ENCODE results near the gene VPS9D1. TPM values are rescaled to one million over a fixed set of nuclear protein-coding genes. Genes with fewer than 3 reads are reported as not detected.

The VPS9D1 gene
- total and polyA plus RNA-seq, 2 experiments from 2014 or later: 4.8 to 19.5 TPM

DNA sequence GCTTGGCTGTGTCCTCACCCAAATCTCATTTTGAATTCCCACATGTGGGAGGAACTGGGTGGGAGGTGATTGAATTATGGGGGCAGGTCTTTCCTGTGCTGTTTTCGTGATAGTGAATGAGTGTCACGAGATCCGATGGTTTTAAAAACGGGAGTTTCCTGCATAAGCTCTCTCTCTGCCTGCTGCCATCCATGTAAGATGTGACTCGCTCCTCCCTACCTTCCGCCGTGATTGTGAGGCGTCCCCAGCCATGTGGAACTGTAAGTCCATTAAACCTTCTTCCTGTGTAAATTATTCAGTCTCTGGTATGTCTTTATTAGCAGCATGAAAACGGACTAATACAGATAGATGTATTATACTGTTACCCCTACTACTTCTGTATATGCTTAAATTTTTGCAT, 59.5 kb downstream of the VPS9D1 start:
- in situ Hi-C loops (cut with MboI): no loop called here
- Histone ChIP-seq H3K9me3 (ENCODE audit: low read depth) (no peaks in the 10 kb centered on the region), H3K36me3 (ENCODE audit: low read depth) (no peaks in the 10 kb centered on the region), H2AFZ (no peak overlapping the region), H3K4me3 (no peak overlapping the region), H3K79me2 (ENCODE audit: insufficient read depth) (peaks cover 42% of the 10 kb centered on the region), H3K27ac (no peak overlapping the region), H3K27me3 (replicated peaks; ENCODE audit: insufficient read depth) (no peaks in the 10 kb centered on the region), H3K9ac (no peak overlapping the region), H4K20me1 (ENCODE audit: insufficient read depth) (no peaks in the 10 kb centered on the region), H3K4me1 (ENCODE audit: insufficient read depth) (peaks cover 7% of the 10 kb centered on the region), H3K4me2 (ENCODE audit: unreplicated experiment) (no peak overlapping the region), H3F3A (ENCODE audit: insufficient read depth) (no peaks in the 10 kb centered on the region), H3K9me2 (ENCODE audit: insufficient read depth) (no peaks in the 10 kb centered on the region)
- TF ChIP-seq EZH2phosphoT487 (IDR thresholded peaks at IDR 0.05; ENCODE audit: insufficient read depth, low read depth) (no peak), EZH2 (IDR thresholded peaks at IDR 0.05; ENCODE audit: insufficient read depth, poor library complexity, severe bottlenecking) (no peak)
- DNase-seq: no peak
- WGBS, 2 experiments (ENCODE audit: low coverage in 1 of 2, low lambda C conversion rate in 2 of 2, missing lambda C conversion rate in 2 of 2): 84 to 85% methylated on average over 9 of the region's 9 CpGs

DNA sequence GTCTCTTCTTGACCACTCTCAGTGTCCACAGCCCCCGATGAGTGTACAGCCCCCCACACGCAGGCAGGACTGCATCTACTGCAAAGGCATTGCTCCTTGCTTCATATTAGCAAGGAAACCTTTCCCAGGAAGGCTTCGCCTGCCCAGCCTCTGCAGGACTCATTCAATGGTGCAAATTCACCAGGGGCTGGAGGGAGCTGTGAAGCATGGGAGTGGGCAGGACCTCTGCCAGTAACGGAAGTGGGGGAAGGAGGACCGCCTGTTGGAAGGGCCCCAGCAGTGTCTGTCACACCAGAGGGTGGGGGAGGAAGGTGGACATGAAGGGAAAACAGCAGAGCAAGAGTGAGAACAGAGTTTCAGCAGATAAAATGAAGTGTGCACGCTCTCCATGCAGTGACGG, 60.6 kb downstream of the VPS9D1 start:
- H3K4me2 ChIP-seq (ENCODE audit: unreplicated experiment): no peak overlapping the region
- WGBS, 2 experiments (ENCODE audit: low coverage in 1 of 2, low lambda C conversion rate in 2 of 2, missing lambda C conversion rate in 2 of 2): 94 to 96% methylated on average over 7 of the region's 7 CpGs
- peaks cover 7% of the 10 kb centered on the region for H3K4me1 ChIP-seq (ENCODE audit: insufficient read depth)
- H3K9ac ChIP-seq: no peak overlapping the region
- no peaks in the 10 kb centered on the region for H3K9me2 ChIP-seq (ENCODE audit: insufficient read depth)
- H4K20me1 ChIP-seq (ENCODE audit: insufficient read depth): no peaks in the 10 kb centered on the region
- DNase-seq: no peak
- H3K4me3 ChIP-seq: no peak overlapping the region
- no peak overlapping the region for H3K27ac ChIP-seq
- H3K9me3 ChIP-seq (ENCODE audit: low read depth): no peaks in the 10 kb centered on the region
- no peak overlapping the region for H2AFZ ChIP-seq
- in situ Hi-C loops (cut with MboI): no loop called here
- no peaks in the 10 kb centered on the region for H3F3A ChIP-seq (ENCODE audit: insufficient read depth)
- H3K79me2 ChIP-seq (ENCODE audit: insufficient read depth): peaks cover 52% of the 10 kb centered on the region
- no peaks in the 10 kb centered on the region for H3K27me3 ChIP-seq (replicated peaks; ENCODE audit: insufficient read depth)
- H3K36me3 ChIP-seq (ENCODE audit: low read depth): no peaks in the 10 kb centered on the region
- TF ChIP-seq EZH2phosphoT487 (IDR thresholded peaks at IDR 0.05; ENCODE audit: insufficient read depth, low read depth) (no peak), EZH2 (IDR thresholded peaks at IDR 0.05; ENCODE audit: insufficient read depth, poor library complexity, severe bottlenecking) (no peak)

DNA sequence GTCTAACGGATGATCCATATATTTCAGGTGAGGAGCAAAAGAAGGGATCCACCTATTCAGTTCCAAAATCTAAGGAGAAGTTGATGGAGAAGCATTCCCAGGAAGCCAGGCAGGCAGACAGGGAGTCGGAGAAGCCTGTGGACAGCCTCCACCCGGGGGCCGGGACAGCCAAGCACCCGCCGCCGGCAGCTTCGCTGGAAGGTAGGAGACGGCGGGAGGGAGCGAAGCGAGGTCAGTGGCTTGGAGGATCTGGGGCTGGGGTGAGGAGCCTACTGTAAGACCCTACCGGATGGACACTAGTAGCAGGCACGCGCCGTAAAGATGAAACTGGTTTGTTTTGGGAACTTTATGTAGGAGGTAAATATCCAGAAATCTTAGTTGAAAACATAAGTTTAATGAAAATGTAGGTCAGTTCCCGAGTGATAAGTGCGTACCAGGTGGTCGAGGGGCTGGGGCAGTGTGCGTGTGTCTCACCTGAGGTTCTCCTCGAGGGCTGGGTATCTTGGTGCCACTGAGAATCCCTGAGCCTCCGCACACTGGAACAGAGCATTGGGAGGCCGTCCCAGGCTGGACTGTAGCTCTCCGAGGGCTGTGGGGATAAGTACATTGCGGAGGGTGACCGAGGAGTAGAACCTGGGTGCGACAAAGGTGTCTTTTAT, 62.3 kb downstream of the VPS9D1 start:
- Histone ChIP-seq H3K36me3 (ENCODE audit: low read depth) (no peaks in the 10 kb centered on the region), H3K79me2 (ENCODE audit: insufficient read depth) (peaks cover 69% of the 10 kb centered on the region), H3K9ac (peak overlapping the region; percentile 89), H3K27ac (peak overlapping the region; percentile 21), H3K4me2 (ENCODE audit: unreplicated experiment) (peak overlapping the region; percentile 86), H2AFZ (peak overlapping the region; percentile 93), H3K4me3 (peak overlapping the region; percentile 95), H3K9me3 (ENCODE audit: low read depth) (no peaks in the 10 kb centered on the region), H3F3A (ENCODE audit: insufficient read depth) (no peaks in the 10 kb centered on the region), H3K9me2 (ENCODE audit: insufficient read depth) (no peaks in the 10 kb centered on the region), H4K20me1 (ENCODE audit: insufficient read depth) (no peaks in the 10 kb centered on the region), H3K27me3 (replicated peaks; ENCODE audit: insufficient read depth) (no peaks in the 10 kb centered on the region), H3K4me1 (ENCODE audit: insufficient read depth) (peaks cover 7% of the 10 kb centered on the region)
- in situ Hi-C loops (cut with MboI): no loop called here
- DNase-seq: peak; percentile 57
- TF ChIP-seq EZH2phosphoT487 (IDR thresholded peaks at IDR 0.05; ENCODE audit: insufficient read depth, low read depth) (no peak), EZH2 (IDR thresholded peaks at IDR 0.05; ENCODE audit: insufficient read depth, poor library complexity, severe bottlenecking) (no peak)
- 11 to 12% methylated on average over 27 of the region's 27 CpGs for WGBS, 2 experiments (ENCODE audit: low coverage in 1 of 2, low lambda C conversion rate in 2 of 2, missing lambda C conversion rate in 2 of 2)

DNA sequence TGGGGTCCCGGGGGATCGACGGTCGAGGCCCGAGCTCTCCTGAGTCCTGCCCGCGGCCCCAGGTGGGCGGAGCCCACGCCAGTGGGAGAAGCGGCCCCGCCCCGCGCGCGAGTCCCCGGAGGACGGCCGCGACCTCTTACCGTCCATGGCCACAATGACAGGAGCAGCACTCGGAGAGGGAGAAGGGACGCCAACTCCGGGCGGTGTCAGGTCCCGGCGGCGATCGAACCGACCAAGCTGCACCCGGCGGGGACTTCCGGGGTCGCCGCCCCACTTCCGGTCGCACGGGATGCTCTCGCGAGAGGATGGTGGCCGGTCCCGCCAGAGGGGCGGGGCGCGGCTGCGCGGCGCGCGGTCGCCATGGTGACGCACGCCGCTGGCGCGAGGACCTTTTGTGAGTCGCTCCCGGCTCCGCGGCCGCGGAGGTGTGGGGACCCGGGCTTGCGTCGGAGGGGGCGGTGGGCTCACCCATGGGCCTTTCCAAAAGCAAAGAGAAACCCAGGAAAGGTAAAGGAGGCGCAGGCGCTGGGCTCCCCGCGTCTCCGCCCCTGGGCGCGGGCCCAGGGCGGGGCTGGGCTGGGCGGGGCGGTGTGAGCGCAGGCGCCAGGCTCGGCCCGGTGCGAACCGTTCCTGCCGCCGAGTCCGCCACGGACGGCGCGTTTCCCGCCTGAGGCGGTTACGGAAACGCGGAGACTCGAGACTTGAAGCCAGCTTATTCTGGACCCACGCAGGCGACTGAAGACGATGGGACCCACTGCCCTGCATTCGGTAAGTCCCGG, 63.1 kb downstream of the VPS9D1 start, which contains the start of the genes CHMP1A and SPATA33:
Gene CHMP1A, minus strand, starts transcription at position 267 of the 779 bp plus-strand sequence. Its CDS starts 120 bp downstream, at position 147.
Gene SPATA33, plus strand, starts transcription at position 395 of the 779 bp plus-strand sequence. Its CDS starts 76 bp downstream, at position 471.
- no peak for TF ChIP-seq EZH2 (IDR thresholded peaks at IDR 0.05; ENCODE audit: insufficient read depth, poor library complexity, severe bottlenecking)
- no peak for TF ChIP-seq EZH2phosphoT487 (IDR thresholded peaks at IDR 0.05; ENCODE audit: insufficient read depth, low read depth)
- H3K4me2 ChIP-seq (ENCODE audit: unreplicated experiment): peak within 1 kb of the TSS; percentile 86
- peak; percentile 96 for DNase-seq
- H3K9me2 ChIP-seq (ENCODE audit: insufficient read depth): no peaks in the 10 kb centered on the region
- H3K27me3 ChIP-seq (replicated peaks; ENCODE audit: insufficient read depth): no peaks in the 10 kb centered on the region
- H3K79me2 ChIP-seq (ENCODE audit: insufficient read depth): peaks cover 77% of the 10 kb centered on the region
- H3K27ac ChIP-seq: peak within 1 kb of the TSS; percentile 21
- no peaks in the 10 kb centered on the region for H4K20me1 ChIP-seq (ENCODE audit: insufficient read depth)
- no peaks in the 10 kb centered on the region for H3F3A ChIP-seq (ENCODE audit: insufficient read depth)
- no peaks in the 10 kb centered on the region for H3K9me3 ChIP-seq (ENCODE audit: low read depth)
- peaks cover 7% of the 10 kb centered on the region for H3K4me1 ChIP-seq (ENCODE audit: insufficient read depth)
- peak within 1 kb of the TSS; percentile 95 for H3K4me3 ChIP-seq
- in situ Hi-C loops (cut with MboI): no loop called here
- WGBS, 2 experiments (ENCODE audit: low coverage in 1 of 2, low lambda C conversion rate in 2 of 2, missing lambda C conversion rate in 2 of 2): 0 to 2% methylated on average over 64 to 97 of the region's 99 CpGs
- no peaks in the 10 kb centered on the region for H3K36me3 ChIP-seq (ENCODE audit: low read depth)
- peak within 1 kb of the TSS; percentile 93 for H2AFZ ChIP-seq
- peak within 1 kb of the TSS; percentile 89 for H3K9ac ChIP-seq

Other genes with a start within 250 kb of the VPS9D1 start
- 83.8 and 84.7 TPM in 2 replicates for gene ANKRD11, start 230.3 kb downstream of the VPS9D1 start, total RNA-seq (2014; rRNA removed; shearing (Covaris generic))
- gene ANKRD11, start 230.3 kb downstream of the VPS9D1 start, polyA plus RNA-seq (2016; fragmentation: Nextera tagmentation; extraction: Ambion mirVana): 34.7 and 39.3 TPM in 2 replicates
- gene SPG7, start 212.5 kb downstream of the VPS9D1 start, total RNA-seq (2014; rRNA removed; shearing (Covaris generic)): 155 and 215 TPM in 2 replicates
- gene SPG7, start 212.5 kb downstream of the VPS9D1 start, polyA plus RNA-seq (2016; fragmentation: Nextera tagmentation; extraction: Ambion mirVana): 47.5 and 53.9 TPM in 2 replicates
- gene RPL13, start 160.2 kb downstream of the VPS9D1 start, total RNA-seq (2014; rRNA removed; shearing (Covaris generic)): 3,580 and 6,666 TPM in 2 replicates
- gene RPL13, start 160.2 kb downstream of the VPS9D1 start, polyA plus RNA-seq (2016; fragmentation: Nextera tagmentation; extraction: Ambion mirVana): 1,418 and 1,480 TPM in 2 replicates
- gene CPNE7, start 145.1 kb downstream of the VPS9D1 start, total RNA-seq (2014; rRNA removed; shearing (Covaris generic)): 7.7 and 10.1 TPM in 2 replicates
- 4.7 and 5.3 TPM in 2 replicates for gene CPNE7, start 145.1 kb downstream of the VPS9D1 start, polyA plus RNA-seq (2016; fragmentation: Nextera tagmentation; extraction: Ambion mirVana)
- not detected in 2 replicates for gene DPEP1, start 107.3 kb downstream of the VPS9D1 start, total RNA-seq (2014; rRNA removed; shearing (Covaris generic))
- not detected in 2 replicates for gene DPEP1, start 107.3 kb downstream of the VPS9D1 start, polyA plus RNA-seq (2016; fragmentation: Nextera tagmentation; extraction: Ambion mirVana)
- gene CHMP1A, start 63.2 kb downstream of the VPS9D1 start, total RNA-seq (2014; rRNA removed; shearing (Covaris generic)): 85.7 and 111 TPM in 2 replicates
- 97.2 and 102 TPM in 2 replicates for gene CHMP1A, start 63.2 kb downstream of the VPS9D1 start, polyA plus RNA-seq (2016; fragmentation: Nextera tagmentation; extraction: Ambion mirVana)
- gene SPATA33, start 63.1 kb downstream of the VPS9D1 start, total RNA-seq (2014; rRNA removed; shearing (Covaris generic)): 1.8 and 2.7 TPM in 2 replicates
- 7.5 and 8.6 TPM in 2 replicates for gene SPATA33, start 63.1 kb downstream of the VPS9D1 start, polyA plus RNA-seq (2016; fragmentation: Nextera tagmentation; extraction: Ambion mirVana)
- 43.8 and 49.6 TPM in 2 replicates for gene CDK10, start 34.2 kb downstream of the VPS9D1 start, total RNA-seq (2014; rRNA removed; shearing (Covaris generic))
- gene CDK10, start 34.2 kb downstream of the VPS9D1 start, polyA plus RNA-seq (2016; fragmentation: Nextera tagmentation; extraction: Ambion mirVana): 51.9 and 52.8 TPM in 2 replicates
- gene SPATA2L, start 19.2 kb downstream of the VPS9D1 start, total RNA-seq (2014; rRNA removed; shearing (Covaris generic)): 19.2 and 27.5 TPM in 2 replicates
- gene SPATA2L, start 19.2 kb downstream of the VPS9D1 start, polyA plus RNA-seq (2016; fragmentation: Nextera tagmentation; extraction: Ambion mirVana): 10.3 and 12.7 TPM in 2 replicates
- gene ZNF276, start 639 bp upstream of the VPS9D1 start, total RNA-seq (2014; rRNA removed; shearing (Covaris generic)): 12.0 and 19.3 TPM in 2 replicates
- 4.2 and 4.3 TPM in 2 replicates for gene ZNF276, start 639 bp upstream of the VPS9D1 start, polyA plus RNA-seq (2016; fragmentation: Nextera tagmentation; extraction: Ambion mirVana)
- gene FANCA, start 95.7 kb upstream of the VPS9D1 start, total RNA-seq (2014; rRNA removed; shearing (Covaris generic)): 10.6 and 12.4 TPM in 2 replicates
- 6.5 and 7.9 TPM in 2 replicates for gene FANCA, start 95.7 kb upstream of the VPS9D1 start, polyA plus RNA-seq (2016; fragmentation: Nextera tagmentation; extraction: Ambion mirVana)
- gene SPIRE2, start 107.6 kb upstream of the VPS9D1 start, total RNA-seq (2014; rRNA removed; shearing (Covaris generic)): 3.6 TPM in 1 of 2 replicates, not detected in the other
- gene SPIRE2, start 107.6 kb upstream of the VPS9D1 start, polyA plus RNA-seq (2016; fragmentation: Nextera tagmentation; extraction: Ambion mirVana): 0.55 and 0.79 TPM in 2 replicates
- 143 and 166 TPM in 2 replicates for gene TCF25, start 152.7 kb upstream of the VPS9D1 start, total RNA-seq (2014; rRNA removed; shearing (Covaris generic))
- gene TCF25, start 152.7 kb upstream of the VPS9D1 start, polyA plus RNA-seq (2016; fragmentation: Nextera tagmentation; extraction: Ambion mirVana): 162 and 165 TPM in 2 replicates
- gene MC1R, start 198.0 kb upstream of the VPS9D1 start, total RNA-seq (2014; rRNA removed; shearing (Covaris generic)): 5.6 and 7.7 TPM in 2 replicates
- gene MC1R, start 198.0 kb upstream of the VPS9D1 start, polyA plus RNA-seq (2016; fragmentation: Nextera tagmentation; extraction: Ambion mirVana): 3.8 and 4.0 TPM in 2 replicates
- gene TUBB3, start 202.4 kb upstream of the VPS9D1 start, total RNA-seq (2014; rRNA removed; shearing (Covaris generic)): 215 and 225 TPM in 2 replicates
- 95.8 and 96.4 TPM in 2 replicates for gene TUBB3, start 202.4 kb upstream of the VPS9D1 start, polyA plus RNA-seq (2016; fragmentation: Nextera tagmentation; extraction: Ambion mirVana)
- 65.8 and 106 TPM in 2 replicates for gene DEF8, start 227.9 kb upstream of the VPS9D1 start, total RNA-seq (2014; rRNA removed; shearing (Covaris generic))
- gene DEF8, start 227.9 kb upstream of the VPS9D1 start, polyA plus RNA-seq (2016; fragmentation: Nextera tagmentation; extraction: Ambion mirVana): 85.3 and 88.9 TPM in 2 replicates